Small intestine (tissue), 7 donors: ENCODE data around the gene CFB. TPM values are rescaled to one million over a fixed set of nuclear protein-coding genes. Genes with fewer than 3 reads are reported as not detected.

Experiments
- DNase-seq, 2 donors: peaks; one replicate each; pipeline versions ENCODE4 v3.0.0 to v3.0.0-alpha.2; 2013
- FAIRE-seq: peaks from 2 replicates; lab custom pipeline; 2012; peaks lifted over from hg19 to GRCh38; lab: Jason Lieb, UNC
- H3K27ac ChIP-seq, 3 donors: one replicate each; pipeline ENCODE4 v1.5.1; 2013; ENCODE audit warnings: low read length in 2 of 3, mild to moderate bottlenecking in 2 of 3, control low read depth in 1 of 3, inconsistent platforms in 1 of 3, low read depth in 1 of 3, moderate library complexity in 1 of 3
- H3K27me3 ChIP-seq, 3 donors: one replicate each; pipeline ENCODE4 v1.6.1; 2013; ENCODE audit warnings: low read length in 3 of 3, inconsistent platforms in 1 of 3; ENCODE audit not compliant: control insufficient read depth in 3 of 3, insufficient read depth in 3 of 3
- H3K36me3 ChIP-seq, 3 donors: one replicate each; pipeline ENCODE4 v1.6.1; 2013; ENCODE audit warnings: low read length in 3 of 3, inconsistent platforms in 1 of 3, low read depth in 1 of 3, mild to moderate bottlenecking in 1 of 3, moderate library complexity in 1 of 3; ENCODE audit not compliant: control insufficient read depth in 3 of 3, insufficient read depth in 2 of 3
- H3K4me1 ChIP-seq, 3 donors: one replicate each; pipeline ENCODE4 v1.6.1; 2013; ENCODE audit warnings: low read length in 2 of 3, inconsistent platforms in 1 of 3, low read depth in 1 of 3, mild to moderate bottlenecking in 1 of 3, moderate library complexity in 1 of 3; ENCODE audit not compliant: control insufficient read depth in 3 of 3, insufficient read depth in 2 of 3
- H3K4me3 ChIP-seq, 3 donors: one replicate each; pipeline ENCODE4 v1.5.1; 2013; ENCODE audit warnings: low read length in 3 of 3, control low read depth in 1 of 3, inconsistent platforms in 1 of 3, low read depth in 1 of 3, mild to moderate bottlenecking in 1 of 3, moderate library complexity in 1 of 3
- H3K9me3 ChIP-seq, 2 donors: one replicate each; pipeline ENCODE4 v1.6.1; 2013; ENCODE audit warnings: low read depth in 1 of 2, low read length in 1 of 2; ENCODE audit not compliant: control insufficient read depth in 2 of 2, insufficient read depth in 1 of 2
- WGBS, 3 donors: extraction: QIAGEN DNeasy Blood & Tissue Kit; methylation state at CpG; one replicate each; pipeline ENCODE4 v1.1.7; 2013; 5-methylcytosine and 5-hydroxymethylcytosine counted together
- polyA plus RNA-seq, 4 donors: library from polyadenylated mRNA; stranded (reverse) in 3 of 4; unstranded in 1 of 4; fragments of 200-250 nt in 3 of 4; fragments of 120-200 nt in 1 of 4; gene quantifications; one replicate each; pipeline versions ENCODE4 v1.2.1 to v1.2.3, GENCODE V29; 2013
- donor health status: healthy with polysubstance abuse.
- donor health status: control.
- donor health status: control.
- donor health status: Bipolar disorder and iron deficiency.
- donor health status: healthy.

CFB gene
- polyA plus RNA-seq, 4 donors, result 38.7 to 141 (median 80.6) TPM

- FAIRE-seq, result no peak
- no peak overlapping the region for H3K4me3 ChIP-seq
- peaks cover 20 to 81% (median 35%) of the 10 kb centered on the region in 3 donors for H3K36me3 ChIP-seq
- no peaks in the 10 kb centered on the region for H3K27me3 ChIP-seq
- DNase-seq, result no peak
- H3K4me1 ChIP-seq, result peaks cover 2 to 8% (median 3%) of the 10 kb centered on the region in 3 donors
- no peaks in the 10 kb centered on the region for H3K9me3 ChIP-seq
- 83 to 85% (median 85%) methylated on average over 3 of the region's 3 CpGs for WGBS, 3 donors
- peak overlapping the region in 1 of 3 donors; percentile 6 for H3K27ac ChIP-seq
Observed at GRCh38 chr6:31967926-31968320, 22.0 kb downstream of the CFB start.

GRCh38 chr6:31968326-31968725, 22.4 kb downstream of the CFB start:
- Histone ChIP-seq H3K27ac (no peak overlapping the region), H3K9me3 (no peaks in the 10 kb centered on the region), H3K4me3 (no peak overlapping the region), H3K27me3 (no peaks in the 10 kb centered on the region), H3K36me3 (peaks cover 20 to 77% (median 35%) of the 10 kb centered on the region in 3 donors), H3K4me1 (peaks cover 2 to 12% (median 7%) of the 10 kb centered on the region in 3 donors)
- 85 to 92% (median 89%) methylated on average over 11 of the region's 11 CpGs for WGBS, 3 donors
- DNase-seq (no peak), FAIRE-seq (no peak)

- Histone ChIP-seq H3K27me3 (no peaks in the 10 kb centered on the region), H3K27ac (no peak overlapping the region), H3K4me1 (peaks cover 2 to 19% (median 7%) of the 10 kb centered on the region in 3 donors), H3K36me3 (peaks cover 17 to 73% (median 31%) of the 10 kb centered on the region in 3 donors), H3K9me3 (no peaks in the 10 kb centered on the region), H3K4me3 (no peak overlapping the region)
- no peak for FAIRE-seq
- WGBS, 3 donors, result 86 to 90% (median 87%) methylated on average over 23 of the region's 23 CpGs
- no peak for DNase-seq
Observed at GRCh38 chr6:31968791-31969711, 23.2 kb downstream of the CFB start.

- Histone ChIP-seq H3K27ac (no peak overlapping the region), H3K36me3 (peaks cover 15 to 68% (median 29%) of the 10 kb centered on the region in 3 donors), H3K9me3 (no peaks in the 10 kb centered on the region), H3K27me3 (no peaks in the 10 kb centered on the region), H3K4me3 (no peak overlapping the region), H3K4me1 (peaks cover 2 to 19% (median 7%) of the 10 kb centered on the region in 3 donors)
- DNase-seq (no peak), FAIRE-seq (no peak)
- 77 to 81% (median 78%) methylated on average over 17 of the region's 17 CpGs for WGBS, 3 donors
Observed at GRCh38 chr6:31969712-31970603, 24.1 kb downstream of the CFB start.

- H3K4me1 ChIP-seq, result peaks cover 2 to 19% (median 7%) of the 10 kb centered on the region in 3 donors
- DNase-seq (no peak), FAIRE-seq (no peak)
- 63 to 79% (median 72%) methylated on average over 14 to 18 of the region's 18 CpGs for WGBS, 3 donors
- peak overlapping the region; percentile 69 to 99 (median 94) for H3K27ac ChIP-seq
- peak overlapping the region in 2 of 3 donors; percentile 64 to 77 for H3K4me3 ChIP-seq
- no peaks in the 10 kb centered on the region for H3K27me3 ChIP-seq
- peaks cover 13 to 65% (median 29%) of the 10 kb centered on the region in 3 donors for H3K36me3 ChIP-seq
- no peaks in the 10 kb centered on the region for H3K9me3 ChIP-seq
Observed at GRCh38 chr6:31970604-31971271, 24.8 kb downstream of the CFB start.

DNA sequence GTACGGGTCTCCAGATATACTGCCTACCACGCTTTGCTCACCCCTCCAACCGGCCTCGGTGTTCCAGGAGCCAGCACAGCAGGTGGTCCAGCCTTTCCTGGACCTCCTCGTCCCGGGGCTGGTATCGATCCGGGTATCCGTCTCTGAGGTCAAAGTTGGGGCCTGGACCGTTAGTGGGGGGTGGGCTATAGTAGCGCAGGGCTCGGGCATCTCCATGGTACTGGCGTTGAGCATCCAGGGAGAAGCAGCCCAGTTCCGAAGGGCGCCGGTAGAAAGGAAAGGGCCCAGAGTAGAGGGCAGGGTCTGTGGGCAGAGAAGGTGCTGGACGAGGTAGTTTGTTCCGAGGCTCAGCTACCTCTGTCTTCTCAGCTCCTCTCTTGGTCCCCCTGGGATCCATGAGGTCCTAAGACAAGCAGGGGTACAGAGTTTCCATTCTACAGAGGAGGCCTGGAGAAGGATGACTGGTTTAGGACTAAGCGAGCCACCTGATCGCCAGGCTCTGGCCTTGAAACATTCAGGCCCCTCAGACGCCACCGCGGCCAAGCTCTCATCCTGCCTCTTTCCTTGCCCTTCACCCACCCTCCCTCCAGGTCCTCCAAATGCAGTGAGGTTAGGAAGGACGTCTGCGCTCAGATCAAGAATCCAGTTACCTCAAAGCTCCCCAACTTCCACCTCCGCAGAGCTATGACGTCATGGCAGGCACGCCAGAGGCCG, 25.5 kb downstream of the CFB start:
- DNase-seq, result no peak
- FAIRE-seq, result no peak
- peak overlapping the region; percentile 64 to 77 (median 66) for H3K4me3 ChIP-seq
- H3K9me3 ChIP-seq, result no peaks in the 10 kb centered on the region
- H3K27ac ChIP-seq, result peak overlapping the region; percentile 69 to 99 (median 94)
- no peaks in the 10 kb centered on the region for H3K27me3 ChIP-seq
- H3K4me1 ChIP-seq, result peaks cover 2 to 19% (median 7%) of the 10 kb centered on the region in 3 donors
- WGBS, 3 donors, result 9 to 24% (median 12%) methylated on average over 29 of the region's 29 CpGs
- peaks cover 6 to 58% (median 24%) of the 10 kb centered on the region in 3 donors for H3K36me3 ChIP-seq

DNA sequence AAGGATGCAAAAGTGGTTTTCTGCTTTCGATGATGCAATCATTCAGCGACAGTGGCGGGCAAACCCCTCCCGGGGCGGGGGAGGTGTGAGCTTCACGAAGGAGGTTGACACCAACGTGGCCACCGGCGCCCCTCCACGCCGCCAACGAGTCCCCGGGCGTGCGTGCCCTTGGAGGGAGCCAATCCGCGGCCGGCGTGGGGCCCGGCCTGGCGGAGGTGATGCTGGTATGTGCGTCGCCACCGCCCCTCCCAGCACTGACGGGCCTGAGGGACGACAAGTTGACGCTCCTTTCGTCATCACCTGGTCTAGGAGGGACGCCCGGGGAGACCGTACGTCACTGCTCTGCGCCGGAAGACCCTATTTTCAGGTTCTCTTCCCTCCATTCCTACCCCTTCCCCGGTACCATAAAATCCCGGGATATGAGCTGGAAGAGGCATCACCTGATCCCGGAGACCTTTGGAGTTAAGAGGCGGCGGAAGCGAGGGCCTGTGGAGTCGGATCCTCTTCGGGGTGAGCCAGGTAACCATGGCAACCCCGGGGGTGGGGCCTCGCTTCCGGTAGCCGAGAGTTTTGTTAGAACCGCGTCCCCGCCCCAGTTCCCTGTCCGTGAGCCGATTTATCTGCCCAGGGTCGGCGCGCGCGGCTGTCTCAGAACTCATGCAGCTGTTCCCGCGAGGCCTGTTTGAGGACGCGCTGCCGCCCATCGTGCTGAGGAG, 26.3 kb downstream of the CFB start, which contains the start of gene DXO:
TSS of gene DXO (minus strand) at position 146 of the 716 bp plus-strand sequence. CDS start 463 bp downstream, outside the sequence.
- peak within 1 kb of the TSS; percentile 69 to 99 (median 94) for H3K27ac ChIP-seq
- peak; percentile 98 to 100 for DNase-seq
- H3K4me1 ChIP-seq, result peaks cover 2 to 19% (median 7%) of the 10 kb centered on the region in 3 donors
- FAIRE-seq, result no peak
- H3K27me3 ChIP-seq, result no peaks in the 10 kb centered on the region
- H3K36me3 ChIP-seq, result peaks cover 1 to 55% (median 19%) of the 10 kb centered on the region in 3 donors
- peaks cover 0 to 3% of the 10 kb centered on the region in 2 donors for H3K9me3 ChIP-seq
- 0 to 1% (median 0%) methylated on average over 58 to 62 of the region's 62 CpGs for WGBS, 3 donors
- peak within 1 kb of the TSS; percentile 64 to 77 (median 66) for H3K4me3 ChIP-seq
